Measurements from ENCODE around the gene RAC2. TPM values are rescaled to one million over a fixed set of nuclear protein-coding genes. Genes with fewer than 3 reads are reported as not detected.
"Not testable (repeated sequence)": the region's sequence is repeated elsewhere in the genome, so short reads cannot be mapped to it uniquely, and the experiment has no call there.

RAC2 gene
- total and polyA plus RNA-seq, 3 experiments from 2014 or later: 433 to 1,206 (median 452) TPM

DNA sequence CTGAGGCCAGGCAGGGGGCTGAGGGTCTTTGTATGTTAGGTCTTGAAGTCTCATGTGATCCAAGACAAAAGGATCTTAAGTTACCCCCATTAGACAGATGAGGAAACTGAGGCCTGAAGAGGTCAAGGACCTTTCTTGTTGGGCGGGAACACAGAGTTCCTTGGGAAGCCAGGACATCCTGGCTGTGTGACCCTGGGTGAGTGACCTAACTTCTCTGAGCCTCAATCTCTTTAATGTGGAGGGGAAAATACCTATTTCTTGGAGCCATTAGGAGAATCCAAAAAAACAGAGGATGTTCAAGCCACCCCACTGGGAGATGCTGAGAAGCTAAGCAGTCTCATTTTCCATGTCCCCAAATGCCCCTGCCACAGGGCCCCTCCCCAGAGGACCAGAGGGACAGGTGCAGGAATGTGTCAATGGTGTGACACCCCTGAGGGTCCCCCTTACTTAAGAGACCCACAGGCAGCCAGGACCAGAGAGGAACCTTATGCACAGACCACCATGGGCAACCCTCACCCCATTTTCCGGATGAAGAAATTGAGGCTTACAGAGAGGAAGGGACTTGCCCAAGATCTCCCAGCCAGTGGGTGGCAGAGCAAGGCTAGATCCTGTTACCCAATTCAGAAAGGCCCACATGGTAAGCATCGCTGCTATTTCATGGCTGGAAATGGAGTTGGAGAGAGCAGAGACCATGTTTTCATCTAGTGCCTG is 8.0 kb downstream of the RAC2 start:
- Mint-ChIP-seq H3K27ac (peak overlapping the region; percentile 93 to 100 (median 98)), H3K4me3 (peak overlapping the region; percentile 73 to 98 (median 78)), H3K36me3 (peaks cover 15 to 91% (median 22%) of the 10 kb centered on the region in 3 donors), H3K9me3 (no peaks in the 10 kb centered on the region), H3K4me1 (peaks cover 96 to 100% (median 100%) of the 10 kb centered on the region in 3 donors), H3K27me3 (no peaks in the 10 kb centered on the region)
- H3K4me1 ChIP-seq (ENCODE audit: insufficient read depth, low read length): peaks cover 99% of the 10 kb centered on the region
- no peaks in the 10 kb centered on the region for H3K27me3 ChIP-seq (ENCODE audit: insufficient read depth, low read length, poor library complexity, severe bottlenecking)
- peak overlapping the region; percentile 2 for H3K27ac ChIP-seq (ENCODE audit: low read depth, low read length)
- CTCF ChIA-PET: interaction anchor here (13.1 kb wide), 1 partner anchor 26 kb away, joined by 233 read pairs; no protein-coding TSS in a partner anchor
- H3K36me3 ChIP-seq (ENCODE audit: insufficient read depth, low read length): peaks cover 82% of the 10 kb centered on the region
- POLR2A ChIA-PET: interaction anchor here (2.6 kb wide), 1 partner anchor 24 kb away, joined by 8 read pairs; no protein-coding TSS in a partner anchor
- H3K9me3 ChIP-seq (ENCODE audit: low read length): no peaks in the 10 kb centered on the region
- H3K4me3 ChIP-seq (ENCODE audit: low read length): no peak overlapping the region
- DNase-seq: no peak

DNA sequence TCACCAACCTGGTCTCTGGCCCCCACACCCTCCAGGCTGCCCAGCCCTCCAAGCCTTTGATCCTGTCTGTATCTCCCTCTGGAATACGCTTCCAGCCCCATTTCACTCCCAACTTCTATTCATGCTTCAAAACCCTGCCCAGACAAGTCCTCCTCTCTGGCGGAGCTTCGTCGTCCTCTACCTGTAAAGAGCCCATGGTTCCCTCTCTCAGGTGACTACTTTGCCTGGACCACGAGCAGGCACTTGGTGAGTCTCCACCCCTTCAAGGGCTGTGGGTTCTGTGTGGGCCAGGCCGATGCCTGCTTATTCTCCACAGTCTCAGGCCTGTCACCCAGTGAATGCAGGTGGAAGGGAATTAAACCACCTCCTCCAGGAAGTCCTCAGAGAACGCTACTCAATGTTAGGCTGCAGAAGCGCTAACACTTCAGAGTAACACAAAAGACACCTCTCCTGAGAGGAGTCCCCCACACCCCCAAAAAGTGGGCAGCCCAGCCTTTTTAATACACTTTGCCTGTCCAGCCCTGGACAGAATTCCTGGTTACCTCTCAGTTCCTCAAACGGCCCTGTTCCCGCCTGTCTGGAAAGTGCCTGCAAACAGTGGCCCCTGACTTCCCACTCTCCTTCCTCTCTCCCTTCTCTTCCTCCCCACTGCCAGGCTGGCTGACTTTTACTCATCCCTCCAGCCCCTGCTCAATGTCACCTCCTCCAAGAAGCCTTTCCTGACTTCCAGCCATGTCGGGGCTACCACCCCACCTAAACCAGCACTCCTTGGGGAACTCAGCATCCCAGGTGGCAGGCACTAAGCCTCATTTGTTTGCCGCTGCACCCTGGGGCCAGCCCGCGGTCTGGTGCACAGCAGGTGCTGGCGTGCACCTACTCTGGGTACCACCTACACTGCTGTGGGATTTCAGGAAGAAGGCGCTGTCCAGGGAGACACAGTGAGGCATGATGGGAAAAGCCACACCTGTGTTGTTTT is 9.0 kb downstream of the RAC2 start:
- Histone ChIP-seq H3K4me1 (ENCODE audit: insufficient read depth, low read length) (peaks cover 98% of the 10 kb centered on the region), H3K9me3 (ENCODE audit: low read length) (no peaks in the 10 kb centered on the region), H3K27me3 (ENCODE audit: insufficient read depth, low read length, poor library complexity, severe bottlenecking) (no peaks in the 10 kb centered on the region), H3K4me3 (ENCODE audit: low read length) (peak overlapping the region; percentile 29), H3K36me3 (ENCODE audit: insufficient read depth, low read length) (peaks cover 77% of the 10 kb centered on the region), H3K27ac (ENCODE audit: low read depth, low read length) (peak overlapping the region; percentile 28)
- CTCF ChIA-PET: interaction anchor here (1.3 to 6.9 kb wide), 2 partner anchors 26 to 35 kb away, joined by 5 to 47 read pairs; no protein-coding TSS in a partner anchor
- H3K36me3 Mint-ChIP-seq: peaks cover 14 to 87% (median 18%) of the 10 kb centered on the region in 3 donors
- no peaks in the 10 kb centered on the region for H3K9me3 Mint-ChIP-seq
- POLR2A ChIA-PET: no interaction called here
- no peaks in the 10 kb centered on the region for H3K27me3 Mint-ChIP-seq
- H3K4me3 Mint-ChIP-seq: peak overlapping the region; percentile 57 to 98 (median 75)
- H3K27ac Mint-ChIP-seq: peak overlapping the region; percentile 93 to 100 (median 98)
- H3K4me1 Mint-ChIP-seq: peaks cover 96 to 100% (median 100%) of the 10 kb centered on the region in 3 donors
- no peak for DNase-seq

DNA sequence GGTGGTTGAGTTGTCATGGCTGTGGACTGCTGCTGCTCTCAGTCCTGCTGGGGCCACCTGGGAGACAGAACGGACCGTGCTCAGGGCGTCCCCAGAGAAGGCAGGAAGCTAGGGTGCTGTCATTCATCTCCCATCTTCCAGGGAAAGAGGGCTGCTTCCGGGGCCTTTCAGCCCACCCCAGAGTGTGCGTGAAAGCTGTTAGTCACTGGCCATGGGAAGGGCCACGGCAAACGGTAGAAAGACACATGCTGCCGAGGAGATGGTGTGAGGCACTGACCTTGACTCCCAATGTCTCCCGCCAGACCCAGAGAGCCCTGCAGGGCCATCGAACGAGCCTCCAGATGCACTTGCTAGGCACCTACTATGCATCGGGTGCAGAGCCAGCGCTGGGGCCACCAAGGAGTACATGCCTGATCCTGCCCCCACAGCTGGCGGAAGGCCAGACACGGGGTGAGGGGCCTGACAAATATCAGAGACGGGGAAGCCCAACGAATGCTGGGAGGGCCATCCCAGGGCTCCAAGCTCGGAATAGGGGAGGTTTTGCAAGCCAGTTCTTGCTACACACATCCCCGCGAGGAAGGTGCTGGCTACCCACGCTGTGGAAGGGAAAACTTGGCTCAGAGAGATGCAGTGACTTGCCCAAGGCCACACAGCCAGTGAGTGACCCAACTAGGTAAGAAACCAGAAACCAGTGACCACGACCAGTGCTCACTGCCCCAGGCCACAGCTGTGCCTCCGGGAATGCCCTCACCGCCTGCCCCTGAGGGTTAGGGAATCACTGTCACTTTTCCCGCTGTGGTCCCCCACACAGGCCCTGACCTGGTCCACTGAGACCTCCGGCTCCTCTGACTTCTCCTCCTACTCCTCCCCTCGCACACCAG is 10.1 kb downstream of the RAC2 start:
- peaks cover 14 to 84% (median 19%) of the 10 kb centered on the region in 3 donors for H3K36me3 Mint-ChIP-seq
- CTCF ChIA-PET: interaction anchor here (0.8 to 6.9 kb wide), 3 partner anchors 10 to 34 kb away, joined by 4 to 47 read pairs (median 5); partner anchors contain the start of gene RAC2

DNA sequence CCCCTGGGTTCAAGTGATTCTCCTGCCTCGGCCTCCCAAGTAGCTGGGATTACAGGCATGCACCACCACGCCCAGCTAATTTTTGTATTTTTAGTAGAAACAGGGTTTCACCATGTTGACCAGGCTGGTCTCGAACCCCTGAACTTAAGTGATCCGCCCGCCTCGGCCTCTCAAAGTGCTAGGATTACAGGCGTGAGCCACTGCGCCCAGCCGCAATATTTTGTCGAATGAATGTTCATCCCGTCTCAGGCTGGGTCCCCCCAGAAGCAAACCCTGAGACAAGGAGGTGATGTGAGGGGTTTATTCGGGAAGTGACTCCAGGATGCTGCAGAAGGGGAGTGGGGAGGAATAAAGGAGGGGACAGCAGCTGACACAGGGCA is 10.7 kb downstream of the RAC2 start:
- not testable (repeated sequence) for H3K4me3 ChIP-seq (ENCODE audit: low read length); H3K27ac ChIP-seq (ENCODE audit: low read depth, low read length)
- peaks cover 96 to 100% (median 100%) of the 10 kb centered on the region in 3 donors for H3K4me1 Mint-ChIP-seq

More for the DNA sequence above, 10.1 kb downstream of the RAC2 start:
- Mint-ChIP-seq H3K4me3 (peak overlapping the region; percentile 62 to 98 (median 69)), H3K9me3 (no peaks in the 10 kb centered on the region), H3K4me1 (peaks cover 96 to 100% (median 100%) of the 10 kb centered on the region in 3 donors), H3K27me3 (no peaks in the 10 kb centered on the region), H3K27ac (peak overlapping the region; percentile 93 to 100 (median 96))
- POLR2A ChIA-PET: interaction anchor here (6.6 kb wide), 1 partner anchor 8 kb away, joined by 115 read pairs; the partner anchor contains the start of gene RAC2
- Histone ChIP-seq H3K36me3 (ENCODE audit: insufficient read depth, low read length) (peaks cover 72% of the 10 kb centered on the region), H3K27me3 (ENCODE audit: insufficient read depth, low read length, poor library complexity, severe bottlenecking) (no peaks in the 10 kb centered on the region), H3K9me3 (ENCODE audit: low read length) (no peaks in the 10 kb centered on the region), H3K27ac (ENCODE audit: low read depth, low read length) (peak overlapping the region; percentile 28), H3K4me1 (ENCODE audit: insufficient read depth, low read length) (peaks cover 98% of the 10 kb centered on the region), H3K4me3 (ENCODE audit: low read length) (peak overlapping the region; percentile 29)
- DNase-seq: peak in 1 of 5 donors; percentile 21

DNA sequence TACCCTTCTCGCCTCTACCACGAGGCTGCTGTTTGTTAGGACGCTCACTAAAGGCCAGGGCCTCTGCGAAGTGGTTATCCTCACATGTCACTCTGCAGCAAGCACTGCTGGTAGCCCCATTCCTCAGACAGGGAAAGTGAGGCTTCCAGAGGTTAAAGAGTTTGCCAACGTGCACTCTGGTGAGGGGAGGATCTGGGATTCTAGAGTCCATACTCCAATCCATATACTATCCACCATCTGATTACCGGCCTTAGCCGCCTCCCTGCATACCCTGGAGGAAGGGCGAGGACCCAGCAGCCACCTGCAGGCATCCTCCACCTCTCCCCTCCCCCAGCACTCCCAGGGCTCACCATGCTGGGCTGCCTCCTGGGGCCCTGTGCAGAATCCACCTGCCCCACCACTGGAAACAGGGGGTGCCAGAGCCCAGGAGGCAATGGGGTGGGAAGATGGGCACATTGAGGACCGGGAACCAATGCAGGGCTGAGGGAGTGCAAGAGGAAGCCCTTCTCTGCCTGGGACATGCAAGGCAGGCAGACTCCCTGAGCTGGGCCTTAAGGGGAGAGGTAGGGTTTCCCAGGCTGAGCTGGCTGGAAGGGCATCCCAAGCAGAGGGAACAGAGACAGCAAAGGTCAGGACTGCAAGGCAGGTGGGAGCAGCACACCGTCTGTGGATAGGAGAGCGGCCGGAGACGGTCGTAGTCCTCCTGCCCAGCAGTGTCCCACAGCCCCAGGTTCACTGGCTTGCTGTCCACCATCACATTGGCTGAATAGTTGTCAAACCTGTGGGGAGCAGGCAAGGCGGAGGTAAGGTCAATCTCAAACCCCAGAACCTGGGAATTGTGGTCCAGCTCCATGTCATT is 11.7 kb downstream of the RAC2 start:
- peaks cover 92 to 99% (median 99%) of the 10 kb centered on the region in 3 donors for H3K4me1 Mint-ChIP-seq

More for the DNA sequence above, 10.7 kb downstream of the RAC2 start:
- Histone ChIP-seq H3K36me3 (ENCODE audit: insufficient read depth, low read length) (peaks cover 68% of the 10 kb centered on the region), H3K4me1 (ENCODE audit: insufficient read depth, low read length) (peaks cover 99% of the 10 kb centered on the region)
- not testable (repeated sequence) for H3K9me3 Mint-ChIP-seq; H3K9me3 ChIP-seq (ENCODE audit: low read length); DNase-seq; H3K27me3 Mint-ChIP-seq; H3K27me3 ChIP-seq (ENCODE audit: insufficient read depth, low read length, poor library complexity, severe bottlenecking)
- CTCF ChIA-PET: interaction anchor here (0.8 to 6.9 kb wide), 3 partner anchors 11 to 34 kb away, joined by 4 to 47 read pairs (median 9); partner anchors contain the start of gene RAC2
- Mint-ChIP-seq H3K36me3 (peaks cover 14 to 84% (median 18%) of the 10 kb centered on the region in 3 donors), H3K4me3 (peak overlapping the region in 5 of 7 donors; percentile 58 to 98 (median 68)), H3K27ac (peak overlapping the region; percentile 79 to 100 (median 96))
- POLR2A ChIA-PET: interaction anchor here (6.6 kb wide), 1 partner anchor 8 kb away, joined by 115 read pairs; the partner anchor contains the start of gene RAC2

DNA sequence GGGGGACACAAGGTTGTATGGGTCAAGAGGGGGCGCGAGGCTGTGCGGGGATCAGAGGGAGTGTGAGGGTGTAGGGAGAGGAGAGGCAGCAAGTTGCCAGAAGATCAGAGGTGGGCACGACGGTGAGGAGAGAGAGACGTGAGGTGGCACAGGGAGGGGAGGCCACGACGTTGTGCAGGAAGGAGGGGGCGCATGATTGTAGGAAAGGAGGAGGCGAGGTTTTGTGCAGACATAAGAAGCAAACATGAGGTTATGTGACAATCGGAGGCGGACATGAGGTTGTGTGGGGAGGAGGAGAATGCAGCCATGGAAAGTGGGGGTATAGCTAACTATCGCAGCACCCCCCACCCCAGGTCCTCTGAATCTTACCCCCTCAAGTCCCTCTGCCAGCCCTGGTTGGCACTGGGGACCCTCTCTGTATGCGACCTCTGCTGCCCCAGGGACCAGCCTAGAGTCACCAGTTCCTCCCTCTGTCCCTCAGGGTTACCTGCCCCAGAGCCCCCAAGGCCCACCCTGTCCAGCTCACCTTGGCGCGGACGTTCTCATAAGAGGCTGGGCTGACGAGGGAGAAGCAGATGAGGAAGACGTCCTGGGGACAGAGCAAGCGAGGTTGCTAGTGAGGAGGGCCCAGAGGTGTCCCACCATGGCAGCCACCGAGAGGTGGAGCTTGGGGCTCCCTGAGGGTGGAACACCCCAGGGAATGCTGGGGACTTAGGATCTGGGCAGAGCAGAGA is 12.5 kb downstream of the RAC2 start:
- Histone ChIP-seq H3K4me1 (ENCODE audit: insufficient read depth, low read length) (peaks cover 94% of the 10 kb centered on the region), H3K36me3 (ENCODE audit: insufficient read depth, low read length) (peaks cover 69% of the 10 kb centered on the region), H3K27me3 (ENCODE audit: insufficient read depth, low read length, poor library complexity, severe bottlenecking) (no peaks in the 10 kb centered on the region), H3K4me3 (ENCODE audit: low read length) (peak overlapping the region; percentile 46), H3K9me3 (ENCODE audit: low read length) (no peaks in the 10 kb centered on the region), H3K27ac (ENCODE audit: low read depth, low read length) (peak overlapping the region; percentile 36)
- peaks cover 13 to 77% (median 19%) of the 10 kb centered on the region in 3 donors for H3K36me3 Mint-ChIP-seq
- POLR2A ChIA-PET: interaction anchor here (1.2 to 6.6 kb wide), 4 partner anchors 9 to 32 kb away, joined by 3 to 115 read pairs (median 10); partner anchors contain the start of gene RAC2
- CTCF ChIA-PET: interaction anchor here (0.9 to 6.9 kb wide), 9 partner anchors 9 to 360 kb away, joined by 3 to 105 read pairs (median 3); partner anchors contain the start of genes MFNG and RAC2
- peak overlapping the region; percentile 98 to 100 (median 99) for H3K27ac Mint-ChIP-seq
- peaks cover 86 to 92% (median 92%) of the 10 kb centered on the region in 3 donors for H3K4me1 Mint-ChIP-seq
- H3K4me3 Mint-ChIP-seq: peak overlapping the region; percentile 71 to 89 (median 85)
- peak in 4 of 5 donors; percentile 31 to 86 (median 68) for DNase-seq
- H3K27me3 Mint-ChIP-seq: no peaks in the 10 kb centered on the region
- H3K9me3 Mint-ChIP-seq: no peaks in the 10 kb centered on the region

More for the DNA sequence above, 11.7 kb downstream of the RAC2 start:
- ChIA-PET POLR2A (interaction anchor here (1.2 to 6.6 kb wide), 3 partner anchors 9 to 16 kb away, joined by 3 to 115 read pairs (median 7); partner anchors contain the start of gene RAC2), CTCF (interaction anchor here (0.9 to 6.9 kb wide), 6 partner anchors 9 to 254 kb away, joined by 3 to 105 read pairs (median 6); partner anchors contain the start of genes MFNG and RAC2)
- peak overlapping the region; percentile 29 for H3K4me3 ChIP-seq (ENCODE audit: low read length)
- H3K9me3 ChIP-seq (ENCODE audit: low read length): no peaks in the 10 kb centered on the region
- Mint-ChIP-seq H3K27me3 (no peaks in the 10 kb centered on the region), H3K9me3 (no peaks in the 10 kb centered on the region), H3K4me3 (peak overlapping the region; percentile 71 to 89 (median 85)), H3K36me3 (peaks cover 14 to 82% (median 19%) of the 10 kb centered on the region in 3 donors), H3K27ac (peak overlapping the region; percentile 98 to 100 (median 99))
- H3K4me1 ChIP-seq (ENCODE audit: insufficient read depth, low read length): peaks cover 99% of the 10 kb centered on the region
- H3K27ac ChIP-seq (ENCODE audit: low read depth, low read length): no peak overlapping the region
- peaks cover 70% of the 10 kb centered on the region for H3K36me3 ChIP-seq (ENCODE audit: insufficient read depth, low read length)
- H3K27me3 ChIP-seq (ENCODE audit: insufficient read depth, low read length, poor library complexity, severe bottlenecking): no peaks in the 10 kb centered on the region
- DNase-seq: peak in 1 of 5 donors; percentile 32
